PC-9 (cell line): ENCODE measurements around the gene ERG. TPM values are rescaled to one million over a fixed set of nuclear protein-coding genes. Genes with fewer than 3 reads are reported as not detected.

Experiments
- BruUV-seq: library from RNA; stranded (reverse); fragments of 400-500 nt; replicated peaks from 2 replicates; lab custom pipeline; 2021; lab: Mats Ljungman, UMichigan
- CTCF ChIA-PET: fragments of 300-600 bp; sonication (Branson Sonifier 250); formaldehyde crosslinking; loops from one replicate; lab custom pipeline; 2022; ENCODE audit warnings: antibody characterized with exemption; lab: Charles Lee
- POLR2A ChIA-PET: fragments of 300-600 bp; sonication (Branson Sonifier 250); formaldehyde crosslinking; loops from one replicate; lab custom pipeline; 2022; ENCODE audit warnings: antibody characterized with exemption; ENCODE audit not compliant: unreplicated experiment; lab: Charles Lee
- DNase-seq, 2 experiments: peaks; one replicate each; pipeline versions ENCODE4 v3.0.0 to v3.0.0-alpha.2; 2015 to 2022; ENCODE audit warnings: mixed read lengths in 1 of 2
- H2AFZ ChIP-seq: fragments of 200-600 bp; sonication (generic); 2 replicates; pipeline ENCODE4 v1.8.1; 2017; ENCODE audit warnings: antibody characterized with exemption
- H3F3A ChIP-seq: fragments of 200-600 bp; sonication (generic); 2 replicates; pipeline ENCODE4 v1.8.1; 2017; ENCODE audit warnings: antibody characterized with exemption, mild to moderate bottlenecking, low read depth; ENCODE audit not compliant: insufficient read depth
- H3K27ac ChIP-seq: fragments of 200-600 bp; sonication (generic); 2 replicates; pipeline ENCODE4 v1.6.1; 2016; ENCODE audit warnings: mixed run types
- H3K27me3 ChIP-seq: fragments of 200-600 bp; sonication (generic); 2 replicates; pipeline ENCODE4 v1.6.1; 2016; ENCODE audit warnings: low read depth, mixed run types; ENCODE audit not compliant: insufficient read depth
- H3K36me3 ChIP-seq: fragments of 200-600 bp; sonication (generic); 2 replicates; pipeline ENCODE4 v1.6.1; 2016; ENCODE audit warnings: low read depth, mixed run types
- H3K4me1 ChIP-seq: fragments of 200-600 bp; sonication (generic); replicated peaks from 2 replicates; pipeline ENCODE4 v1.6.1; 2016; ENCODE audit warnings: mixed run types; ENCODE audit not compliant: insufficient read depth
- H3K4me2 ChIP-seq: fragments of 200-600 bp; sonication (generic); 2 replicates; pipeline ENCODE4 v1.6.1; 2017; ENCODE audit warnings: mixed run types
- H3K4me3 ChIP-seq: fragments of 200-600 bp; sonication (generic); 2 replicates; pipeline ENCODE4 v1.6.1; 2016; ENCODE audit warnings: mixed run types
- H3K79me2 ChIP-seq: fragments of 200-600 bp; sonication (generic); 2 replicates; pipeline ENCODE4 v1.6.1; 2017; ENCODE audit warnings: low read depth, mixed run types
- H3K9me2 ChIP-seq: fragments of 200-600 bp; sonication (generic); 2 replicates; pipeline ENCODE4 v1.8.1; 2017; ENCODE audit warnings: mild to moderate bottlenecking; ENCODE audit not compliant: insufficient read depth
- H3K9me3 ChIP-seq: fragments of 200-600 bp; sonication (generic); 2 replicates; pipeline ENCODE4 v1.8.1; 2016; ENCODE audit warnings: low read depth; ENCODE audit not compliant: insufficient read depth
- H4K20me1 ChIP-seq: fragments of 200-600 bp; sonication (generic); 2 replicates; pipeline ENCODE4 v1.8.1; 2017; ENCODE audit not compliant: insufficient read depth
- CTCF ChIP-seq: fragments of 200-600 bp; sonication (generic); conservative IDR thresholded peaks from 2 replicates; pipeline ENCODE4 v1.6.1; 2017; ENCODE audit warnings: mixed run types, antibody characterized with exemption, mild to moderate bottlenecking, moderate library complexity
- EZH2 ChIP-seq: fragments of 200-600 bp; sonication (generic); IDR thresholded peaks from 2 replicates; pipeline ENCODE4 v1.8.0; 2017; ENCODE audit warnings: antibody characterized with exemption, low read depth
- intact Hi-C: fragments of 100-400 bp; cut with micrococcal nuclease; formaldehyde crosslinking; loops from one replicate; pipeline ENCODE4 v1.10.0; 2022; ENCODE audit not compliant: unreplicated experiment
- total RNA-seq: library from RNA; stranded (reverse); gene quantifications from 2 replicates; pipeline ENCODE4 v1.2.3, GENCODE V29; 2021

ERG gene
- total RNA-seq, 1 experiment from 2014 or later: not detected

GRCh38 chr21:38388647-38389353 is 109.5 kb downstream of the ERG start:
- no peaks in the 10 kb centered on the region for H3K36me3 ChIP-seq
- no peak overlapping the region for H3K4me2 ChIP-seq
- ChIA-PET CTCF (no interaction called here), POLR2A (no interaction called here)
- H2AFZ ChIP-seq: no peak overlapping the region
- H3K27ac ChIP-seq: no peak overlapping the region
- intact Hi-C loops: no loop called here
- no peak overlapping the region for H3K4me3 ChIP-seq
- H3K9me3 ChIP-seq: no peaks in the 10 kb centered on the region
- no peaks in the 10 kb centered on the region for H3F3A ChIP-seq
- no peaks in the 10 kb centered on the region for H3K79me2 ChIP-seq
- H4K20me1 ChIP-seq: no peaks in the 10 kb centered on the region
- peaks cover 16% of the 10 kb centered on the region; the same call in 1 of the 2 replicates for H3K27me3 ChIP-seq
- TF ChIP-seq EZH2 (no peak), CTCF (no peak)
- no peaks in the 10 kb centered on the region for H3K4me1 ChIP-seq
- BruUV-seq: no TSS peak
- H3K9me2 ChIP-seq: no peaks in the 10 kb centered on the region
- DNase-seq: no peak

- no peaks in the 10 kb centered on the region for H4K20me1 ChIP-seq
- no peak for DNase-seq
- ChIA-PET CTCF (no interaction called here), POLR2A (no interaction called here)
- H3K36me3 ChIP-seq: no peaks in the 10 kb centered on the region
- no peaks in the 10 kb centered on the region for H3K79me2 ChIP-seq
- no peak overlapping the region for H3K27ac ChIP-seq
- no peak overlapping the region for H3K4me2 ChIP-seq
- H2AFZ ChIP-seq: no peak overlapping the region
- no peaks in the 10 kb centered on the region for H3K9me3 ChIP-seq
- TF ChIP-seq EZH2: no peak
- intact Hi-C loops: no loop called here
- BruUV-seq: no TSS peak
- H3K27me3 ChIP-seq: peaks cover 19% of the 10 kb centered on the region; the same call in 1 of the 2 replicates
- H3K4me3 ChIP-seq: no peak overlapping the region
- H3K9me2 ChIP-seq: no peaks in the 10 kb centered on the region
- no peaks in the 10 kb centered on the region for H3F3A ChIP-seq
- no peaks in the 10 kb centered on the region for H3K4me1 ChIP-seq
Measured at GRCh38 chr21:38388203-38388602, 110.1 kb downstream of the ERG start.

- Histone ChIP-seq H4K20me1 (no peaks in the 10 kb centered on the region), H3K27me3 (peaks cover 28% of the 10 kb centered on the region; the same call in 1 of the 2 replicates), H3K9me3 (no peaks in the 10 kb centered on the region), H3K4me2 (no peak overlapping the region), H3K4me3 (no peak overlapping the region), H3K27ac (no peak overlapping the region), H3K4me1 (no peaks in the 10 kb centered on the region), H2AFZ (no peak overlapping the region), H3F3A (no peaks in the 10 kb centered on the region), H3K36me3 (no peaks in the 10 kb centered on the region), H3K79me2 (no peaks in the 10 kb centered on the region), H3K9me2 (no peaks in the 10 kb centered on the region)
- no peak for TF ChIP-seq CTCF
- intact Hi-C loops: no loop called here
- ChIA-PET POLR2A (no interaction called here), CTCF (no interaction called here)
- no peak for DNase-seq
- BruUV-seq: no TSS peak
Measured at GRCh38 chr21:38386967-38387366, 111.3 kb downstream of the ERG start.
